Measurements from ENCODE around the gene PPOX.
A peak's percentile ranks its signal among the peaks of the same experiment; 100 is the strongest.

The PPOX gene

DNA sequence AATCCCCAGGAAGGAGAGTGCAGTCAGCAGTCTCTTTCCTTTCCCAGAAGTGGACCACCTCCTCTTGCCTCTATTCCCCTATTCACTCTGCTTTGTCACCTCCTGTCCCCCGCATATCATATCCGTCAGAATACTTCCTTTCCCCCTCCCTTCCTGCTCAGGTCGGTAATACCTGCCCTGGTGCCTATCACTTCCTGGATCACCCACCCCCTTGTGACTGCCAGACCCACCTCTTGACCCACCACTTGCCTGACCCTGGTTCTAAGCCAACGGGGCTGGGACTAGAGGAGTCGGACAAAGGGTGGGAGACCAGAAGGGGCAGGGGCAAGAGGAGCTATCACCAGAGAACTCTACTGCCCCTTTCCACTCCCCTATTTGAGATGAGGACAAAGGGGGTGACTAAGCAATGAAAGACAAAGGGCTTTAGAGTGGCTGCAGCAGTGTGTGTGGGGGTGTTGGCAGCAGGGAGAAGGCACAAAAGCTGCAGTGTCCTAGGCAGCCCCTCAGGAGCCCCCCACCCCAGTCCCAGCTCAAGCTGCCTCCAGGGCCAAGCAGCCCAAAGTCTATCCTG is 34.3 kb downstream of the PPOX start:
- 50% methylated on average over 1 of the region's 5 CpGs for WGBS (ENCODE audit: insufficient coverage)
- no peak for DNase-seq

DNA sequence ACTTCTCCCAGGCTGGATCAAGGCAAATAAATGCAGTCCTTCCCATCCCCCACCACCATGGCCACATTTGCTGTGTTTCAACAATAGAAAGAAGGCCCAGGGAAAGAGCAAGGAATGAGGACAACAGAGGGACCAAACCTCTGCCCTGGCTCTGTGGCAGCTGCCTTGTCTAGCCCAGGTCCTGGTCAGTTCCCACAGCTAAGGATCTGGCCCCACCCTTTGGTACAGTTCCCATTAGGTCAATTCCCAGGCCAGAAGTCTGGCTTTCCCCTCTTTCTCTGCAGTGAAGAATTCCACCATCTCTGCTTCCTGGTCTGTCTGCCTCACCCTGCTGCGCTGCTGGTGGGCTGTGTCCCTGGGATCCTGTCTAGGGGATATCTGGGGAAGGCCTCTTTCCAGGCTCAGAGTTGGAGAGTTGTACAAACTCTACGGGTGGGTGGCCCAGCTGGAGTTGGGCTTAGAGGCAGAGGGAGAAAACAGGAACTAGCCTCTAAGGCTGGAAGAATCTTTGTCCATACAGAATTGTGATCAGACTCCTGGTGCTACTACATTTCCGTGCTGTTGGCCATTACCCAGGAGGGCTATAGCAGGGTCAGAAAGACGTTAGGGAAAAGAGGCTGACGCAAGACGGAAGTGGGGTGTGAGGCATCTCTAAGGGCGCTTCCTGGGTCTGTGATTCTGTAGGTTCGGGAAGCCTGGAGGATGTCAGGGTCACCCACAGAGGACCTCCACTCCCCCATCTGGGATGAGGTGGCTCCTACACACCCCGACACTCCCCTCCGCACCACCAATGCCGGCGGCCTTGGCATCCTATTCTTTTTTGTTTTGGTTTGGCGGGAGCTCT is 35.0 kb downstream of the PPOX start:
- Histone ChIP-seq H3K27me3 (replicated peaks in 2 of 5; ENCODE audit: control insufficient read depth in 4 of 5, insufficient read depth in 5 of 5, low read length in 4 of 5) (no peaks in the 10 kb centered on the region), H3K9me3 (ENCODE audit: control extremely low read depth in 1 of 5, control insufficient read depth in 4 of 5, insufficient read depth in 2 of 5, low read depth in 1 of 5, low read length in 4 of 5) (no peaks in the 10 kb centered on the region), H3K4me3 (ENCODE audit: control insufficient read depth in 1 of 7, extremely low read depth in 1 of 7, insufficient read depth in 4 of 7, low read depth in 2 of 7, low read length in 6 of 7) (peak overlapping the region in 5 of 7 experiments; percentile 83 to 98 (median 94)), H3K27ac (ENCODE audit: insufficient read depth in 1 of 2, low read depth in 1 of 2, low read length in 2 of 2, poor library complexity in 1 of 2, severe bottlenecking in 2 of 2) (peak overlapping the region; percentile 77 to 89), H3K4me1 (ENCODE audit: control extremely low read depth in 1 of 4, control insufficient read depth in 4 of 4, insufficient read depth in 4 of 4, low read length in 3 of 4) (peaks cover 0 to 54% (median 39%) of the 10 kb centered on the region in 4 experiments), H3K36me3 (ENCODE audit: control insufficient read depth in 4 of 4, insufficient read depth in 4 of 4, low read length in 3 of 4) (peaks cover 0 to 20% (median 11%) of the 10 kb centered on the region in 4 experiments)
- ChIA-PET CTCF (interaction anchor here (0.6 to 13.6 kb wide), 12 partner anchors 9 to 188 kb away, joined by 3 to 316 read pairs (median 9); partner anchors contain the start of genes APOA2, FCER1G, PPOX and TOMM40L), POLR2A (interaction anchor here (0.9 to 1.7 kb wide), 3 partner anchors 16 to 24 kb away, joined by 3 to 11 read pairs (median 4); partner anchors contain the start of gene TOMM40L)
- DNase-seq, result peak in 1 of 3 donors; percentile 41
- WGBS (ENCODE audit: insufficient coverage), result 85% methylated on average over 8 of the region's 13 CpGs

More for the DNA sequence above, 34.3 kb downstream of the PPOX start:
- Histone ChIP-seq H3K9me3 (ENCODE audit: control extremely low read depth in 1 of 5, control insufficient read depth in 4 of 5, insufficient read depth in 2 of 5, low read depth in 1 of 5, low read length in 4 of 5) (no peaks in the 10 kb centered on the region), H3K4me1 (ENCODE audit: control extremely low read depth in 1 of 4, control insufficient read depth in 4 of 4, insufficient read depth in 4 of 4, low read length in 3 of 4) (peaks cover 0 to 54% (median 39%) of the 10 kb centered on the region in 4 experiments), H3K36me3 (ENCODE audit: control insufficient read depth in 4 of 4, insufficient read depth in 4 of 4, low read length in 3 of 4) (peaks cover 0 to 14% (median 7%) of the 10 kb centered on the region in 4 experiments), H3K27ac (ENCODE audit: insufficient read depth in 1 of 2, low read depth in 1 of 2, low read length in 2 of 2, poor library complexity in 1 of 2, severe bottlenecking in 2 of 2) (peak overlapping the region in 1 of 2 experiments; percentile 89), H3K27me3 (replicated peaks in 2 of 5; ENCODE audit: control insufficient read depth in 4 of 5, insufficient read depth in 5 of 5, low read length in 4 of 5) (no peaks in the 10 kb centered on the region), H3K4me3 (ENCODE audit: control insufficient read depth in 1 of 7, extremely low read depth in 1 of 7, insufficient read depth in 4 of 7, low read depth in 2 of 7, low read length in 6 of 7) (no peak overlapping the region)
- POLR2A ChIA-PET, result interaction anchor here (0.7 kb wide), 1 partner anchor 15 kb away, joined by 4 read pairs; no protein-coding TSS in a partner anchor
- CTCF ChIA-PET, result interaction anchor here (1.0 to 13.6 kb wide), 6 partner anchors 8 to 102 kb away, joined by 3 to 316 read pairs (median 10); partner anchors contain the start of genes APOA2, FCER1G, PPOX and TOMM40L

DNA sequence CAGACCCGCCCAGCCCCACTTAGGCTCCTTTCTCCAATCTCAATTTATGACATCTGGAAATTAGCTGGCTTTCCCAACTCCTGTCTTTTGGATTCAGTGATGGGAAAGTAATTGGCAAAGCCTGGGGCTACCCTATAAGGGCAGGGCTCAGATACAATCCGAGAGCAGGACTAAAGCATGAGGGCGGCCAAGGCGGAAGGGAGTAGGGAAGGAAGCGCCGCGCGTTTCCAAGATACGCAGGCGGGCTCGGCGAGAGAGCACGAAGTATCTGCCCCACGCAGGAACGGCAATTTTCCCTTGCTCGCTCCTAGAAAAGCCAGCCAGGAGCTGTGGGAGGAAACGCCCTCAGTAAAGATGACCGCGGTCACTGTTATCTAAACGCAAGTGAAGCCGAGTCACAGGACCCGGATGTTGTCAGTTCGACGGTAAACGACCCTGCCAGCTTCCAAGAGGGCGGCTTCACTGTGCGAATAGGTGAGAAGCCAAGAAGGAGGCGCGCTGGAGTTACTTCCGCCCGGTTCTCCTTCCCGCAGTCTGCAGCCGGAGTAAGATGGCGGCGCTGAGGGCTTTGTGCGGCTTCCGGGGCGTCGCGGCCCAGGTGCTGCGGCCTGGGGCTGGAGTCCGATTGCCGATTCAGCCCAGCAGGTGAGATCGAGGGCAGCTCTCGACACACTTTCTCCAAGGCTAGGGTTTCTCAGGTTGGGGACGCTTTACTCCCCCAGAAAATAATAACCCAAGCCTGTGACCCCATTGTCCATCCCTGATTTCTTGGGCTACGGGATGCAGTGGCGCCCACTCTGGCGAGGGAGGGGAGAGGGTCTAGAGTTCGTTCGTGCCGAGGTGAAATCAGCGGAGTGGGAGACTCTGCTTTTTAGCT is 35.8 kb downstream of the PPOX start, which contains the start of gene NDUFS2:
TSS of gene NDUFS2 (plus strand) at position 532 of the 877 bp plus-strand sequence. CDS start at position 551, 19 bp downstream.
- peak; percentile 98 to 99 (median 98) for DNase-seq
- ChIA-PET POLR2A (interaction anchor here (0.5 to 1.7 kb wide), 5 partner anchors 15 to 199 kb away, joined by 3 to 11 read pairs (median 3); partner anchors contain the start of gene TOMM40L), CTCF (interaction anchor here (0.6 to 13.6 kb wide), 15 partner anchors 9 to 439 kb away, joined by 3 to 316 read pairs (median 5); partner anchors contain the start of genes APOA2, FCER1G, PCP4L1 and PPOX)
- Histone ChIP-seq H3K4me1 (ENCODE audit: control extremely low read depth in 1 of 4, control insufficient read depth in 4 of 4, insufficient read depth in 4 of 4, low read length in 3 of 4) (peaks cover 0 to 54% (median 38%) of the 10 kb centered on the region in 4 experiments), H3K36me3 (ENCODE audit: control insufficient read depth in 4 of 4, insufficient read depth in 4 of 4, low read length in 3 of 4) (peaks cover 3 to 29% (median 19%) of the 10 kb centered on the region in 4 experiments), H3K9me3 (ENCODE audit: control extremely low read depth in 1 of 5, control insufficient read depth in 4 of 5, insufficient read depth in 2 of 5, low read depth in 1 of 5, low read length in 4 of 5) (no peaks in the 10 kb centered on the region), H3K27me3 (replicated peaks in 2 of 5; ENCODE audit: control insufficient read depth in 4 of 5, insufficient read depth in 5 of 5, low read length in 4 of 5) (no peaks in the 10 kb centered on the region), H3K4me3 (ENCODE audit: control insufficient read depth in 1 of 7, extremely low read depth in 1 of 7, insufficient read depth in 4 of 7, low read depth in 2 of 7, low read length in 6 of 7) (peak within 1 kb of the TSS; percentile 66 to 98 (median 89)), H3K27ac (ENCODE audit: insufficient read depth in 1 of 2, low read depth in 1 of 2, low read length in 2 of 2, poor library complexity in 1 of 2, severe bottlenecking in 2 of 2) (peak within 1 kb of the TSS; percentile 77 to 89)
- 3% methylated on average over 48 of the region's 53 CpGs for WGBS (ENCODE audit: insufficient coverage)

DNA sequence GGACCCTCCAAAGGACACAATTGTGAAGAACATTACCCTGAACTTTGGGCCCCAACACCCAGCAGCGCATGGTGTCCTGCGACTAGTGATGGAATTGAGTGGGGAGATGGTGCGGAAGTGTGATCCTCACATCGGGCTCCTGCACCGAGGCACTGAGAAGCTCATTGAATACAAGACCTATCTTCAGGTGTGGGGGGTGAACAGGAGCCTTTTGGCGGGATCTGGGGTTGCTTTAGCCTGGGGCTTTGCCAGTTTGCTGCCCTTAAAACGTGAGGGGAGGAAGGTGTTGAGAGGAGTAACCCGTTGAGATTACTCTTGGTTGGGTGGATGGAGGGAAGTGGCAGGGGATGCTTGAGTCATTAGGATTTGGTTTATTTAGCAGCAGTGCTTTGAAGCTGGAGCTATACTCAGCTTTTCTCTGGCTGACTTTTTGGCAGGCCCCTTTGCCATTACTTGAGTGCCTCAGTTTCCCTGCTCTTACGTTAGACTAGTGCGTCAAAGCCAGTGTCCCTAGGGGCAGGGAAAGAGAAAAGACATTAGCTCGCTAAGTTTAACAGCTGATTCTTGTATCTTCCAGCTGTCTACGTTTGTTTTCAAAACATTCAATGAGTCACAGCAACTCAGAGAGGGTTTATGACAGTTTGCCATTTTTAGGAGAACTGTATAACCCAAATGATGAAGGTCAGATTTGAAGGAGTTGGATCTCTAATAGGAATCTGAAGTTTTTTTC is 40.4 kb downstream of the PPOX start:
- Histone ChIP-seq H3K27me3 (replicated peaks in 2 of 5; ENCODE audit: control insufficient read depth in 4 of 5, insufficient read depth in 5 of 5, low read length in 4 of 5) (no peaks in the 10 kb centered on the region), H3K4me3 (ENCODE audit: control insufficient read depth in 1 of 7, extremely low read depth in 1 of 7, insufficient read depth in 4 of 7, low read depth in 2 of 7, low read length in 6 of 7) (no peak overlapping the region), H3K4me1 (ENCODE audit: control extremely low read depth in 1 of 4, control insufficient read depth in 4 of 4, insufficient read depth in 4 of 4, low read length in 3 of 4) (peaks cover 0 to 30% (median 19%) of the 10 kb centered on the region in 4 experiments), H3K27ac (ENCODE audit: insufficient read depth in 1 of 2, low read depth in 1 of 2, low read length in 2 of 2, poor library complexity in 1 of 2, severe bottlenecking in 2 of 2) (no peak overlapping the region), H3K9me3 (ENCODE audit: control extremely low read depth in 1 of 5, control insufficient read depth in 4 of 5, insufficient read depth in 2 of 5, low read depth in 1 of 5, low read length in 4 of 5) (no peaks in the 10 kb centered on the region), H3K36me3 (ENCODE audit: control insufficient read depth in 4 of 4, insufficient read depth in 4 of 4, low read length in 3 of 4) (peaks cover 16 to 62% (median 46%) of the 10 kb centered on the region in 4 experiments)
- CTCF ChIA-PET, result interaction anchor here (0.5 to 13.6 kb wide), 11 partner anchors 14 to 326 kb away, joined by 3 to 316 read pairs (median 5); partner anchors contain the start of genes APOA2, B4GALT3, CFAP126 and FCER1G
- DNase-seq, result no peak
- POLR2A ChIA-PET, result no interaction called here
- WGBS (ENCODE audit: insufficient coverage), result 98% methylated on average over 12 of the region's 12 CpGs

DNA sequence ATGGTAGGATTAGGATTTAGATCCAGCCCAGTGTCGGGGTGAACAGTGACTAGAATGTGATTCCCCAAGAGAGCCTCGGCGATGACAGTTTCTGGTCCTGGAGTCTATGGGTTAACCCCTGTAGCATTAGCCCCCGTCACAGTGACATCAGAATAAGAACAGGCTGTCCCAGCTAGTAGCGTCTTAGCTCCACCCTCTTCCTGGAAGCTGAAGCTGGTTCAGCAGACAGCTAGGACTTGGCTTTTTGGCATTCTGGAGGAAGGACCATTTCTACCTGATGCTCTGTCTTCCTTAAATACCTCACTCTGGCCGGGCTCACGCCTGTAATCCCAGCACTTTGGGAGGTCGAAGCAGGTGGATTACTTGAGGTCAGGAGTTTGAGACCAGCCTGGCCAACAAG is 40.9 kb downstream of the PPOX start:
- no peak for DNase-seq
- no peaks in the 10 kb centered on the region for H3K27me3 ChIP-seq (replicated peaks in 2 of 5; ENCODE audit: control insufficient read depth in 4 of 5, insufficient read depth in 5 of 5, low read length in 4 of 5)
- ChIA-PET POLR2A (no interaction called here), CTCF (interaction anchor here (0.9 to 13.6 kb wide), 8 partner anchors 14 to 174 kb away, joined by 3 to 316 read pairs (median 9); partner anchors contain the start of genes APOA2, B4GALT3, FCER1G and TOMM40L)
- peaks cover 16 to 67% (median 51%) of the 10 kb centered on the region in 4 experiments for H3K36me3 ChIP-seq (ENCODE audit: control insufficient read depth in 4 of 4, insufficient read depth in 4 of 4, low read length in 3 of 4)
- H3K4me3 ChIP-seq (ENCODE audit: control insufficient read depth in 1 of 7, extremely low read depth in 1 of 7, insufficient read depth in 4 of 7, low read depth in 2 of 7, low read length in 6 of 7), result no peak overlapping the region
- H3K9me3 ChIP-seq (ENCODE audit: control extremely low read depth in 1 of 5, control insufficient read depth in 4 of 5, insufficient read depth in 2 of 5, low read depth in 1 of 5, low read length in 4 of 5), result no peaks in the 10 kb centered on the region
- 87% methylated on average over 8 of the region's 8 CpGs for WGBS (ENCODE audit: insufficient coverage)
- peaks cover 0 to 25% (median 15%) of the 10 kb centered on the region in 4 experiments for H3K4me1 ChIP-seq (ENCODE audit: control extremely low read depth in 1 of 4, control insufficient read depth in 4 of 4, insufficient read depth in 4 of 4, low read length in 3 of 4)
- no peak overlapping the region for H3K27ac ChIP-seq (ENCODE audit: insufficient read depth in 1 of 2, low read depth in 1 of 2, low read length in 2 of 2, poor library complexity in 1 of 2, severe bottlenecking in 2 of 2)

Measured in common myeloid progenitor, CD34-positive (primary cell).